K562 (cell line): Measurements from ENCODE around the gene SVBP. TPM values are rescaled to one million over a fixed set of nuclear protein-coding genes. Genes with fewer than 3 reads are reported as not detected.
A peak's percentile ranks its signal among the peaks of the same experiment; 100 is the strongest.

Experiments
- BACH1 ChIP-seq: fragments of 200-800 bp; sonication (Bioruptor generic); IDR thresholded peaks from 2 replicates; pipeline ENCODE4 v1.6.1; 2016; ENCODE audit warnings: missing genetic modification characterization, missing compliant biosample characterization
- BHLHE40 ChIP-seq: IDR thresholded peaks from 2 replicates; pipeline ENCODE4 v1.6.1; 2011; ENCODE audit warnings: low read length, improper control_type of control experiment
- CAMTA2 ChIP-seq: fragments of 250-450 bp; sonication (Bioruptor Pico); conservative IDR thresholded peaks from 2 replicates; pipeline ENCODE4 v1.5.1; 2022
- FOXP1 ChIP-seq: sonication (generic); formaldehyde crosslinking; IDR thresholded peaks from 2 replicates; pipeline ENCODE4 v1.8.0; 2022; ENCODE audit warnings: mild to moderate bottlenecking, missing genetic modification reagents
- HDAC8 ChIP-seq: fragments of 450-650 bp; IDR thresholded peaks from 2 replicates; pipeline ENCODE4 v1.6.1; 2016; ENCODE audit warnings: mild to moderate bottlenecking, missing genetic modification characterization, moderate library complexity, missing compliant biosample characterization
- HMG20A ChIP-seq: fragments of 450-650 bp; formaldehyde crosslinking; conservative IDR thresholded peaks from 2 replicates; pipeline ENCODE4 v1.4.0; 2020; ENCODE audit warnings: mild to moderate bottlenecking, mixed read lengths
- ILK ChIP-seq: fragments of 450-650 bp; IDR thresholded peaks from 2 replicates; pipeline ENCODE4 v1.6.1; 2016; ENCODE audit warnings: missing genetic modification characterization, low read depth, mild to moderate bottlenecking, missing compliant biosample characterization, moderate library complexity, borderline replicate concordance
- KAT7 ChIP-seq: sonication (generic); formaldehyde crosslinking; IDR thresholded peaks from 2 replicates; pipeline ENCODE4 v1.8.0; 2022; ENCODE audit warnings: missing genetic modification reagents, mild to moderate bottlenecking, borderline replicate concordance
- MAFG ChIP-seq: fragments of 450-650 bp; conservative IDR thresholded peaks from 2 replicates; pipeline ENCODE4 v1.6.1; 2016; ENCODE audit warnings: missing genetic modification characterization, missing compliant biosample characterization
- MECOM ChIP-seq: fragments of 250-450 bp; sonication (Bioruptor Pico); IDR thresholded peaks from 2 replicates; pipeline ENCODE4 v1.8.0; 2022; ENCODE audit warnings: inconsistent platforms
- MTF1 ChIP-seq: fragments of 250-450 bp; sonication (Bioruptor Pico); IDR thresholded peaks from 2 replicates; pipeline ENCODE4 v1.9.0; 2021; ENCODE audit warnings: moderate library complexity, mild to moderate bottlenecking, inconsistent platforms, borderline replicate concordance
- NCOA4 ChIP-seq: fragments of 450-650 bp; IDR thresholded peaks from 2 replicates; pipeline ENCODE4 v1.6.1; 2018; ENCODE audit warnings: mild to moderate bottlenecking; ENCODE audit not compliant: partially characterized antibody
- NRF1 ChIP-seq, 2 experiments: fragments of 450-650 bp; IDR thresholded peaks in 1 of 2; conservative IDR thresholded peaks in 1 of 2; 2 replicates each; pipeline ENCODE4 v1.6.1; 2014; ENCODE audit warnings: mild to moderate bottlenecking in 2 of 2
- PCBP2 ChIP-seq: fragments of 200-400 bp; formaldehyde crosslinking; IDR thresholded peaks from 2 replicates; pipeline ENCODE4 v1.6.1; 2018; ENCODE audit warnings: low read length, low read depth, mild to moderate bottlenecking, moderate library complexity; ENCODE audit not compliant: poor library complexity, severe bottlenecking
- RAD51 ChIP-seq: fragments of 450-650 bp; IDR thresholded peaks from 2 replicates; pipeline ENCODE4 v1.7.1; 2016; ENCODE audit warnings: low read depth, mild to moderate bottlenecking, borderline replicate concordance
- RBM14 ChIP-seq: fragments of 200-400 bp; formaldehyde crosslinking; IDR thresholded peaks from 2 replicates; pipeline ENCODE4 v1.6.1; 2018; ENCODE audit warnings: low read depth, mild to moderate bottlenecking, low read length, moderate library complexity, borderline replicate concordance; ENCODE audit not compliant: insufficient read depth
- SIRT6 ChIP-seq: IDR thresholded peaks from one replicate; pipeline ENCODE4 v1.6.1; 2012; ENCODE audit warnings: low read depth, mild to moderate bottlenecking, control low read depth, inconsistent platforms, low read length, moderate library complexity
- SMAD4 ChIP-seq: fragments of 250-450 bp; sonication (Bioruptor Pico); conservative IDR thresholded peaks from 2 replicates; pipeline ENCODE4 v1.8.0; 2021; ENCODE audit warnings: inconsistent platforms, mild to moderate bottlenecking, moderate library complexity
- SMARCC2 ChIP-seq: fragments of 450-650 bp; IDR thresholded peaks from 2 replicates; pipeline ENCODE4 v1.6.1; 2017; ENCODE audit warnings: antibody characterized with exemption, moderate library complexity, mild to moderate bottlenecking, low read depth
- ZEB2 ChIP-seq: fragments of 450-650 bp; IDR thresholded peaks from 2 replicates; pipeline ENCODE4 v1.6.1; 2016
- ZFX ChIP-seq: sonication (generic); formaldehyde crosslinking; IDR thresholded peaks from 2 replicates; pipeline ENCODE4 v1.8.0; 2022; ENCODE audit warnings: mild to moderate bottlenecking, missing genetic modification reagents, moderate library complexity
- ZMIZ1 ChIP-seq, 2 experiments: fragments of 150-350 bp in 1 of 2; IDR thresholded peaks; 2 replicates each; pipeline ENCODE4 v1.6.1; 2012 to 2016; ENCODE audit warnings: low read depth in 2 of 2, low read length in 2 of 2, mild to moderate bottlenecking in 1 of 2, moderate library complexity in 1 of 2
- ZNF121 ChIP-seq: sonication (generic); formaldehyde crosslinking; conservative IDR thresholded peaks from 2 replicates; pipeline ENCODE4 v1.8.0; 2022; ENCODE audit warnings: missing genetic modification reagents
- ZNF232 ChIP-seq: sonication (generic); formaldehyde crosslinking; IDR thresholded peaks from 2 replicates; pipeline ENCODE4 v1.8.0; 2022; ENCODE audit warnings: mild to moderate bottlenecking, missing genetic modification reagents
- ZNF239 ChIP-seq: fragments of 250-450 bp; sonication (Bioruptor Pico); IDR thresholded peaks from 2 replicates; pipeline ENCODE4 v1.4.0; 2020; ENCODE audit warnings: mild to moderate bottlenecking
- polyA plus RNA-seq, 8 experiments: library from polyadenylated mRNA; depleted of rRNA in 4 of 8; stranded (reverse) in 5 of 8; unstranded in 3 of 8; fragments of >200 nt; fragmentation: Nextera tagmentation in 2 of 8; fragmentation: Illumina TruSeq in 1 of 8; extraction: Ambion mirVana in 2 of 8; extraction: Trizol in 1 of 8; gene quantifications; 2 replicates each; pipeline versions ENCODE4 v1.2.1 to v1.2.3, GENCODE V29; 2011 to 2014; ENCODE audit warnings: inconsistent platforms in 1 of 8, missing spikeins in 1 of 8
- total RNA-seq, 7 experiments: library from RNA; depleted of rRNA in 6 of 7; stranded (reverse); fragments of >200 nt in 6 of 7; fragmentation: Illumina TruSeq in 2 of 7; extraction: Trizol in 2 of 7; gene quantifications; 2 replicates each; pipeline versions ENCODE4 v1.2.1 to v1.2.3, GENCODE V29; 2011 to 2021; ENCODE audit warnings: low replicate concordance in 1 of 7

SVBP gene
- total and polyA plus RNA-seq, 9 of the 15 experiments (the other 6 are each of a cell fraction or from before 2014, with no cell fraction given), result 31.7 to 49.7 (median 40.0) TPM

GRCh38 chr1:42816585-42817439 lies at the start of gene SVBP, which contains the start of gene ERMAP (continued):
- no peak for TF ChIP-seq NCOA4
- TF ChIP-seq HMG20A (CRISPR knock-in tag), result no peak
- TF ChIP-seq MAFG, result no peak
- no peak for TF ChIP-seq MTF1
- no peak for TF ChIP-seq RAD51
- no peak for TF ChIP-seq FOXP1 (CRISPR knock-in tag)
- TF ChIP-seq MECOM, result no peak
- no peak for TF ChIP-seq RBM14
- 0 out of 2 replicates have a peak, but pooled peaks have one; percentile 36 for TF ChIP-seq SMARCC2
- TF ChIP-seq SMAD4, result peak; percentile 73; the same call in 1 of the 2 replicates
- no peak for TF ChIP-seq BACH1
- no peak for TF ChIP-seq CAMTA2
- TF ChIP-seq ZMIZ1 (IDR thresholded peaks at IDR 0.05; ENCODE audit: low read depth in 2 of 2, low read length in 2 of 2), result peak in 1 of 2 experiments; percentile 24; a peak in 1 of 4 replicates
- peak; percentile 36; the same call in 1 of the 2 replicates for TF ChIP-seq BHLHE40
- no peak for TF ChIP-seq PCBP2
- no peak for TF ChIP-seq KAT7 (CRISPR knock-in tag)
- no peak for TF ChIP-seq ILK
- TF ChIP-seq ZNF232 (CRISPR knock-in tag), result no peak
- TF ChIP-seq SIRT6, result no peak
- TF ChIP-seq HDAC8 (tag), result no peak
- TF ChIP-seq NRF1 (conservative IDR thresholded peaks at IDR 0.05 in 1 of 2, IDR thresholded peaks at IDR 0.05 in 1 of 2), result peak; percentile 92 to 93
- TF ChIP-seq ZNF121, result no peak
- TF ChIP-seq ZEB2, result no peak
- no peak for TF ChIP-seq ZNF239
- peak; percentile 84 for TF ChIP-seq ZFX (CRISPR knock-in tag)
